Naive thymus-derived CD8-positive, alpha-beta T cell (primary cell): ENCODE measurements around the gene CEP20. TPM values are rescaled to one million over a fixed set of nuclear protein-coding genes. Genes with fewer than 3 reads are reported as not detected.

Experiments
- ATAC-seq, 2 donors: fragments of 150-1000 bp; cut with Tn5 transposase in 1 of 2; sonication (Bioruptor Pico), chemical (Tn5 transposase) in 1 of 2; 1 replicate in 1 of 2; 2 replicates in 1 of 2; pipeline ENCODE4 v1.10.0; 2021; ENCODE audit warnings: mild to moderate bottlenecking in 2 of 2, moderate library complexity in 2 of 2
- POLR2A ChIA-PET: fragments of 350-600 bp; sonication (Branson Sonifier 250); formaldehyde crosslinking; loops from one replicate; lab custom pipeline; 2021; ENCODE audit warnings: antibody characterized with exemption; lab: Charles Lee
- DNase-seq, 10 donors: peaks; one replicate each; pipeline versions ENCODE4 v3.0.0 to v3.0.0-alpha.2; 2020 to 2022
- H3K27ac Mint-ChIP-seq, 10 donors: one replicate each; pipeline ENCODE4 v1.8.0; 2020 to 2022; ENCODE audit warnings: mild to moderate bottlenecking in 10 of 10, mixed read lengths in 10 of 10, moderate library complexity in 4 of 10, inconsistent platforms in 1 of 10
- H3K27me3 Mint-ChIP-seq, 5 donors: one replicate each; pipeline ENCODE4 v1.8.0; 2021 to 2022; ENCODE audit warnings: mixed read lengths in 5 of 5
- H3K36me3 Mint-ChIP-seq, 3 donors: one replicate each; pipeline ENCODE4 v1.8.0; 2020 to 2022; ENCODE audit warnings: mixed read lengths in 3 of 3, mild to moderate bottlenecking in 2 of 3, inconsistent platforms in 1 of 3
- H3K4me1 Mint-ChIP-seq, 4 donors: one replicate each; pipeline ENCODE4 v1.8.0; 2021 to 2022; ENCODE audit warnings: mixed read lengths in 4 of 4
- H3K4me3 Mint-ChIP-seq, 10 donors: one replicate each; pipeline ENCODE4 v1.8.0; 2020 to 2022; ENCODE audit warnings: mild to moderate bottlenecking in 10 of 10, mixed read lengths in 10 of 10, moderate library complexity in 6 of 10, inconsistent platforms in 1 of 10
- H3K9me3 Mint-ChIP-seq, 9 donors: one replicate each; pipeline ENCODE4 v1.8.0; 2020 to 2022; ENCODE audit warnings: mixed read lengths in 9 of 9, mild to moderate bottlenecking in 3 of 9, inconsistent platforms in 1 of 9, moderate library complexity in 1 of 9
- polyA plus RNA-seq, 3 donors: library from polyadenylated mRNA; unstranded; fragments of 300-500 nt; fragmentation: Illumina TruSeq; gene quantifications; one replicate each; pipeline ENCODE4 v1.2.3, GENCODE V29; 2021
- total RNA-seq, 8 experiments: library from RNA in 2 of 8; stranded (reverse) in 2 of 8; gene quantifications; one replicate each; pipeline ENCODE4 v1.2.3 and lab custom pipeline; 2021 to 2026

Gene CEP20
- total and polyA plus RNA-seq, 5 experiments from 2014 or later: 26.0 to 32.9 (median 26.8) TPM

GRCh38 chr16:15835136-15835878 lies 53.1 kb downstream of the CEP20 start:
- POLR2A ChIA-PET: no interaction called here
- no peaks in the 10 kb centered on the region for H3K4me1 Mint-ChIP-seq
- DNase-seq (no peak), ATAC-seq (no peak)
- H3K9me3 Mint-ChIP-seq: no peaks in the 10 kb centered on the region
- H3K27me3 Mint-ChIP-seq: no peaks in the 10 kb centered on the region
- no peak overlapping the region for H3K4me3 Mint-ChIP-seq
- H3K36me3 Mint-ChIP-seq: no peaks in the 10 kb centered on the region
- no peak overlapping the region for H3K27ac Mint-ChIP-seq

DNA sequence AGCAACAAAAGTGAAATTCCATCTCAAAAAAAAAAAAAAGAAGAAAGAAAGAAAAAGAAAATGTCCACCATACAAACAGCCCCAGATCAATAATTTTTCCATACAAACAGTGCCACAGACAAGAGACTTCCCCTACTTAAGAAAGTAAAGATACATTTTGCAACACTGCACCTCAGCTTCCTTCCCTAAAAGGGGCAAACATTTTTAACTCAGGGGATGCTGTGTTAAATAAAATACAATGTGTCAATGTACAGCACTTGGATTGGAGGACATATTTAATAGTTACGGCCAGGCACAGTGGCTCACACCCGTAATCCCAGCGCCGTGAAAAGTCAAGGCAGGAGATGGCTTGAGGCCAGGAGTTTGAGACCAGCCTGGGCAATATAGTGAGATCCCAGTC lies 53.9 kb downstream of the CEP20 start:
- H3K4me1 Mint-ChIP-seq: no peaks in the 10 kb centered on the region
- peak overlapping the region in 1 of 10 donors; percentile 0 for H3K27ac Mint-ChIP-seq
- no peaks in the 10 kb centered on the region for H3K9me3 Mint-ChIP-seq
- no peaks in the 10 kb centered on the region for H3K36me3 Mint-ChIP-seq
- H3K27me3 Mint-ChIP-seq: no peaks in the 10 kb centered on the region
- ATAC-seq (no peak), DNase-seq (no peak)
- POLR2A ChIA-PET: interaction anchor here (0.8 kb wide), 1 partner anchor 301 kb away, joined by 7 read pairs; no protein-coding TSS in a partner anchor
- H3K4me3 Mint-ChIP-seq: no peak overlapping the region

- no peak overlapping the region for H3K4me3 Mint-ChIP-seq
- H3K9me3 Mint-ChIP-seq: no peaks in the 10 kb centered on the region
- DNase-seq (no peak), ATAC-seq (no peak)
- no peaks in the 10 kb centered on the region for H3K36me3 Mint-ChIP-seq
- H3K4me1 Mint-ChIP-seq: no peaks in the 10 kb centered on the region
- no peak overlapping the region for H3K27ac Mint-ChIP-seq
- H3K27me3 Mint-ChIP-seq: no peaks in the 10 kb centered on the region
- POLR2A ChIA-PET: no interaction called here
Measured at GRCh38 chr16:15833541-15833940, 54.9 kb downstream of the CEP20 start.

DNA sequence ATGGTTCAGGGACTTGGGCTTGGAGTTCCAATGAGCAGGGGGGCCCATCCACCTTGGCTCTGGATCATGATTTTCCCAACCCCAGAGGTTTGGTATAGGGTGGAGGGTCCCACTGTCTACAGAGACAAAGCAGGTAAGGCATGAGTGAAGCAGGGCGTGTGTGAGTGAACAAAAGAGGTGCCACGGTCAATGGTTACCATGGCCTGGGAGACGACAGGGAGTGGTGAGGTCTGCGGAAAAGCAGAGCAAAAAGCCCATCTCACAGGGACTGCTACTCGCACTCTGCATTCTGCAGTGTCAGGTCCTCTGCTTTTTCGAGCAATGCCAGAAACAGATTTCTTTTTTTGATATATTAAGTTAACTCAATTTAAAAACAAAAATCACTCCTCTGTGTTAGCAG lies 56.2 kb downstream of the CEP20 start:
- Mint-ChIP-seq H3K27ac (no peak overlapping the region), H3K36me3 (no peaks in the 10 kb centered on the region), H3K4me1 (no peaks in the 10 kb centered on the region), H3K4me3 (no peak overlapping the region), H3K27me3 (no peaks in the 10 kb centered on the region), H3K9me3 (no peaks in the 10 kb centered on the region)
- POLR2A ChIA-PET: no interaction called here
- ATAC-seq (no peak), DNase-seq (no peak)

DNA sequence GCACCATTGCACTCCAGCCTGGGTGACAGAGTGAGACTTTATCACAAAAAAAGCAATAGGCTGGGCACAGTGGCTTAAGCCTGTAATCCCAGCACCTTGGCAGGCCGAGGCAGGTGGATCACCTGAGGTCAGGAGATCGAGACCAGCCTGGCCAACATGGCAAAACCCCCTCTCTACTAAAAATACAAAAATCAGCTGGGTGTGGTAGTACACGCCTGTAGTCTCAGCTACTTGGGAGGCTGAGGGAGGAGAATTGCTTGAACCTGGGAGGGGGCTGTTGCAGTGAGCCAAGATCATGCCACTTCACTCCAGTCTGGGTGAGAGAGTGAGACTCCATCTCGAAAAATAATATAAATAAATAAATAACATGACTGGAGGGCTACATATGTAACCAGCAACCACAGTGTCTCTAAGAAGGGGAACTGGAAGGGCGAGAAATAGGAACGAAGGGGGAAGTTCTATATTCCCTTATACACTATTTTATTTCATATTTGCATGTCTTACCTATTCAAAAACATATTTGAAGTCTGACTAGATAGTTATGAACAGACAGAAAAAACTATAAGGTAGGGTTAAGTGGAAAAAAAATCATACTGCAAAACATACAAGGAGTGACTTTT lies 57.5 kb downstream of the CEP20 start:
- H3K4me3 Mint-ChIP-seq: no peak overlapping the region
- ATAC-seq (no peak), DNase-seq (no peak)

DNA sequence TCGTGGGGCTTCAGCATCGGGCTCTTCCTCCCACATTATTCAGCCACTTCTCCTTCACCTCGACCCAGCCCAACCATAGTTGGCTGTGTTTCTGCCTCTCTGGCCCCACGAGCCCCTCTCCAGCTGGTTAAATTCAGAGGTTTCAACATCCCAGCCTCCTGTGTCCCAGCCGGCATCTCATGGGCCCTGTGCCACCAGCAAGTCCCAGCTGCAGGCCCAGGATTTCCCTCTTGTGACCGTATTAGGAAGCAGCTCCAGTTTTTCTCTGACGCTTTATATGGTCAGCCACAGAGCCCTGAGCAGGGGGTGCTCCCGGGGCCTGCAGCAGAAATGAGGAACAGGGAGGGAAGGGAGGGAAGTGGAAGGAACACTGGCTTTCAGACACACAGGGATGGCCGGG lies 58.9 kb downstream of the CEP20 start:
- Mint-ChIP-seq H3K27ac (peak overlapping the region in 1 of 10 donors; percentile 12), H3K36me3 (no peaks in the 10 kb centered on the region), H3K27me3 (no peaks in the 10 kb centered on the region), H3K4me3 (no peak overlapping the region), H3K9me3 (no peaks in the 10 kb centered on the region), H3K4me1 (no peaks in the 10 kb centered on the region)
- DNase-seq (no peak), ATAC-seq (no peak)
- POLR2A ChIA-PET: no interaction called here

More for the DNA sequence above, 57.5 kb downstream of the CEP20 start:
- Mint-ChIP-seq H3K36me3 (no peaks in the 10 kb centered on the region), H3K9me3 (no peaks in the 10 kb centered on the region), H3K27ac (no peak overlapping the region), H3K27me3 (no peaks in the 10 kb centered on the region), H3K4me1 (no peaks in the 10 kb centered on the region)
- POLR2A ChIA-PET: no interaction called here

- POLR2A ChIA-PET: no interaction called here
- H3K36me3 Mint-ChIP-seq: no peaks in the 10 kb centered on the region
Measured at GRCh38 chr16:15827709-15828343, 60.6 kb downstream of the CEP20 start.

GRCh38 chr16:15827299-15827698 lies 61.1 kb downstream of the CEP20 start:
- Mint-ChIP-seq H3K27me3 (peaks cover 0 to 3% (median 0%) of the 10 kb centered on the region in 5 donors), H3K4me1 (no peaks in the 10 kb centered on the region), H3K36me3 (no peaks in the 10 kb centered on the region), H3K9me3 (no peaks in the 10 kb centered on the region), H3K4me3 (no peak overlapping the region), H3K27ac (no peak overlapping the region)
- ATAC-seq (no peak), DNase-seq (no peak)
- POLR2A ChIA-PET: no interaction called here

More at GRCh38 chr16:15827709-15828343, 60.6 kb downstream of the CEP20 start:
- Mint-ChIP-seq H3K27me3 (peaks cover 0 to 3% (median 0%) of the 10 kb centered on the region in 5 donors), H3K4me3 (no peak overlapping the region), H3K27ac (no peak overlapping the region), H3K4me1 (no peaks in the 10 kb centered on the region), H3K9me3 (no peaks in the 10 kb centered on the region)
- no peak for DNase-seq
- ATAC-seq: no peak

GRCh38 chr16:15825750-15826305 lies 62.6 kb downstream of the CEP20 start:
- H3K27me3 Mint-ChIP-seq: peaks cover 0 to 3% (median 0%) of the 10 kb centered on the region in 5 donors
- ATAC-seq (no peak), DNase-seq (no peak)
- peak overlapping the region in 1 of 10 donors; percentile 43 for H3K27ac Mint-ChIP-seq
- POLR2A ChIA-PET: interaction anchor here (0.7 kb wide), 1 partner anchor 261 kb away, joined by 6 read pairs; no protein-coding TSS in a partner anchor
- no peaks in the 10 kb centered on the region for H3K9me3 Mint-ChIP-seq
- no peak overlapping the region for H3K4me3 Mint-ChIP-seq
- H3K4me1 Mint-ChIP-seq: no peaks in the 10 kb centered on the region
- no peaks in the 10 kb centered on the region for H3K36me3 Mint-ChIP-seq

DNA sequence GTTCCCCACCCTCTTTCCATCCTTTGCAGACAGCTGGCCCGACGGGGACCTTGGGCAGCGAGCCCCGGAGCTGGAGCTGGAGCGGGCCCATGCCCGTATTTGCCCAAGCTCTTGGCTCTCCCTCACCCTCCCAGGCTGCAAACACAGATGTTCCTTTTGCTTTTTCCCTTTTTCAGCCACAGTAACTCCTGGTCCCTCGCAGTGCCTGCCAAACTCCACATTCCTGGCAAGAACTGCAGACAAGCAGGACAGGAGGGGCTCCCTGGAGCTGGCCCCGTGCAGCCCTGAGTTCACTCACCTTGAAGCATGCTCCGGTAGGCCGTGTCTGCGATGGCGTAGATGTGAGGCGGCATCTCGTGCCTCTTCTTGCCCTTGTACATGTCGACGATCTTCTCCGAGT lies 65.4 kb downstream of the CEP20 start:
- Mint-ChIP-seq H3K27ac (no peak overlapping the region), H3K4me3 (no peak overlapping the region), H3K9me3 (peaks cover 0 to 3% (median 0%) of the 10 kb centered on the region in 9 donors), H3K36me3 (no peaks in the 10 kb centered on the region), H3K27me3 (peaks cover 0 to 6% (median 0%) of the 10 kb centered on the region in 5 donors), H3K4me1 (no peaks in the 10 kb centered on the region)
- ATAC-seq (no peak), DNase-seq (no peak)
- POLR2A ChIA-PET: interaction anchor here (0.7 kb wide), 1 partner anchor 116 kb away, joined by 3 read pairs; no protein-coding TSS in a partner anchor

- peaks cover 6 to 17% (median 11%) of the 10 kb centered on the region in 9 donors for H3K9me3 Mint-ChIP-seq
- ATAC-seq: no peak
- DNase-seq: no peak
- no peak overlapping the region for H3K27ac Mint-ChIP-seq
- no peaks in the 10 kb centered on the region for H3K4me1 Mint-ChIP-seq
- peaks cover 0 to 10% (median 0%) of the 10 kb centered on the region in 5 donors for H3K27me3 Mint-ChIP-seq
- H3K36me3 Mint-ChIP-seq: peaks cover 0 to 6% (median 0%) of the 10 kb centered on the region in 3 donors
- H3K4me3 Mint-ChIP-seq: no peak overlapping the region
- POLR2A ChIA-PET: no interaction called here
Measured at GRCh38 chr16:15820837-15821236, 67.6 kb downstream of the CEP20 start.

DNA sequence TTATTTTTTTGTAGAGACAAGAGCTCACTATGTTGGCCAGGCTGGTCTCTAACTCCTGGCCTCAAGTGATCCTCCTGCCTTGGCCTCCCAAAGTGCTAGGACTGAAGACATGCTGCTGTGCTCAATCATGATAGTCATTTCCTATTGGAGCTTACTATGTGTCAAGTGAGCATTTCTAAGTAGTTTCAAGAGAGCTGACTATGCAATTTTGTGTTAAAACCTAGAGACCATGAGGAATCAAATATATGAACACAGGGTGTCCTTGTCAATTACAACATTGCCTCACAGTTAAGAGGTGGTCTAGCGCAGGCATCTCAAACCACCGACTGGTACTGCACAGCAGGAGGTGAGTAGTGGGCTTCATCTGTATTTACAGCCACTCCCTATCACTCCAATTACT lies 69.4 kb downstream of the CEP20 start:
- no peaks in the 10 kb centered on the region for H3K4me1 Mint-ChIP-seq
- no peak for DNase-seq
- H3K36me3 Mint-ChIP-seq: peaks cover 0 to 14% (median 3%) of the 10 kb centered on the region in 3 donors
- no peak overlapping the region for H3K27ac Mint-ChIP-seq
- H3K4me3 Mint-ChIP-seq: no peak overlapping the region
- POLR2A ChIA-PET: no interaction called here
- no peak for ATAC-seq
- peaks cover 9 to 30% (median 18%) of the 10 kb centered on the region in 9 donors for H3K9me3 Mint-ChIP-seq
- peaks cover 0 to 10% (median under 1%) of the 10 kb centered on the region in 5 donors for H3K27me3 Mint-ChIP-seq
